ENCODE measurements around the gene RELT. TPM values are rescaled to one million over a fixed set of nuclear protein-coding genes. Genes with fewer than 3 reads are reported as not detected.

The RELT gene
- total and polyA plus RNA-seq, 2 of the 13 experiments (the other 11 are each of a cell fraction or from before 2014, with no cell fraction given) = 2.5 to 4.7 TPM

GRCh38 chr11:73388265-73389133, 12.3 kb downstream of the RELT start:
- no TSS peak for BruUV-seq (replicated peaks)
- ChIA-PET CTCF (ENCODE audit: low intra/inter-chr PET ratio, low total read pairs) (no interaction called here), POLR2A (no interaction called here)
- Histone ChIP-seq H3K27ac (ENCODE audit: extremely low read length, insufficient read depth, low read length) (no peak overlapping the region), H3K9me3 (ENCODE audit: low read length) (no peaks in the 10 kb centered on the region), H4K20me1 (ENCODE audit: insufficient read depth, low read length) (no peaks in the 10 kb centered on the region), H3K4me3 (replicated peaks in 1 of 3; ENCODE audit: insufficient read depth in 1 of 3, low read depth in 2 of 3, low read length in 3 of 3) (no peak overlapping the region), H3K79me2 (ENCODE audit: insufficient read depth, low read length) (peaks cover 8% of the 10 kb centered on the region), H3K4me1 (ENCODE audit: insufficient read depth, low read length) (peaks cover 16% of the 10 kb centered on the region), H3K27me3 (ENCODE audit: control insufficient read depth in 1 of 2, insufficient read depth in 2 of 2, low read length in 2 of 2) (no peaks in the 10 kb centered on the region), H3K36me3 (replicated peaks in 1 of 2; ENCODE audit: control insufficient read depth in 1 of 2, insufficient read depth in 2 of 2, low read length in 2 of 2) (peaks cover 0 to 8% of the 10 kb centered on the region in 2 experiments; a peak in 1 of 5 replicates), H3K4me2 (ENCODE audit: low read depth, low read length) (no peak overlapping the region), H2AFZ (ENCODE audit: low read length) (no peak overlapping the region), H3K9ac (ENCODE audit: insufficient read depth, low read depth, low read length) (no peak overlapping the region)
- in situ Hi-C loops (cut with HindIII; ENCODE audit: extremely low pct_ligation_motif_present, low pct_unique_long_range_greater_than_20kb) = no loop called here
- ATAC-seq (no peak), FAIRE-seq (no peak), DNase-seq (ENCODE audit: low spot score) (no peak)
- 96% methylated on average over 14 of the region's 23 CpGs for WGBS (ENCODE audit: low lambda C conversion rate)
- intact Hi-C loops (cut with micrococcal nuclease; ENCODE audit: unreplicated experiment) = no loop called here
- no peak for TF ChIP-seq PPARG (CRISPR knock-in tag; conservative IDR thresholded peaks at IDR 0.05)
- TF ChIP-seq KMT2A (CRISPR knock-in tag; IDR thresholded peaks at IDR 0.05) = no peak
- TF ChIP-seq HNRNPH1 (optimal IDR thresholded peaks at IDR 0.05; ENCODE audit: low read depth, low read length) = no peak
- no peak for TF ChIP-seq ZNF691 (CRISPR knock-in tag; IDR thresholded peaks at IDR 0.05; ENCODE audit: borderline replicate concordance, low read depth)
- TF ChIP-seq U2AF2 (IDR thresholded peaks at IDR 0.05; ENCODE audit: low read depth, low read length) = no peak
- no peak for TF ChIP-seq MLX (CRISPR knock-in tag; IDR thresholded peaks at IDR 0.05)
- TF ChIP-seq SMARCC2 (IDR thresholded peaks at IDR 0.05) = no peak
- TF ChIP-seq, protein P1, sequence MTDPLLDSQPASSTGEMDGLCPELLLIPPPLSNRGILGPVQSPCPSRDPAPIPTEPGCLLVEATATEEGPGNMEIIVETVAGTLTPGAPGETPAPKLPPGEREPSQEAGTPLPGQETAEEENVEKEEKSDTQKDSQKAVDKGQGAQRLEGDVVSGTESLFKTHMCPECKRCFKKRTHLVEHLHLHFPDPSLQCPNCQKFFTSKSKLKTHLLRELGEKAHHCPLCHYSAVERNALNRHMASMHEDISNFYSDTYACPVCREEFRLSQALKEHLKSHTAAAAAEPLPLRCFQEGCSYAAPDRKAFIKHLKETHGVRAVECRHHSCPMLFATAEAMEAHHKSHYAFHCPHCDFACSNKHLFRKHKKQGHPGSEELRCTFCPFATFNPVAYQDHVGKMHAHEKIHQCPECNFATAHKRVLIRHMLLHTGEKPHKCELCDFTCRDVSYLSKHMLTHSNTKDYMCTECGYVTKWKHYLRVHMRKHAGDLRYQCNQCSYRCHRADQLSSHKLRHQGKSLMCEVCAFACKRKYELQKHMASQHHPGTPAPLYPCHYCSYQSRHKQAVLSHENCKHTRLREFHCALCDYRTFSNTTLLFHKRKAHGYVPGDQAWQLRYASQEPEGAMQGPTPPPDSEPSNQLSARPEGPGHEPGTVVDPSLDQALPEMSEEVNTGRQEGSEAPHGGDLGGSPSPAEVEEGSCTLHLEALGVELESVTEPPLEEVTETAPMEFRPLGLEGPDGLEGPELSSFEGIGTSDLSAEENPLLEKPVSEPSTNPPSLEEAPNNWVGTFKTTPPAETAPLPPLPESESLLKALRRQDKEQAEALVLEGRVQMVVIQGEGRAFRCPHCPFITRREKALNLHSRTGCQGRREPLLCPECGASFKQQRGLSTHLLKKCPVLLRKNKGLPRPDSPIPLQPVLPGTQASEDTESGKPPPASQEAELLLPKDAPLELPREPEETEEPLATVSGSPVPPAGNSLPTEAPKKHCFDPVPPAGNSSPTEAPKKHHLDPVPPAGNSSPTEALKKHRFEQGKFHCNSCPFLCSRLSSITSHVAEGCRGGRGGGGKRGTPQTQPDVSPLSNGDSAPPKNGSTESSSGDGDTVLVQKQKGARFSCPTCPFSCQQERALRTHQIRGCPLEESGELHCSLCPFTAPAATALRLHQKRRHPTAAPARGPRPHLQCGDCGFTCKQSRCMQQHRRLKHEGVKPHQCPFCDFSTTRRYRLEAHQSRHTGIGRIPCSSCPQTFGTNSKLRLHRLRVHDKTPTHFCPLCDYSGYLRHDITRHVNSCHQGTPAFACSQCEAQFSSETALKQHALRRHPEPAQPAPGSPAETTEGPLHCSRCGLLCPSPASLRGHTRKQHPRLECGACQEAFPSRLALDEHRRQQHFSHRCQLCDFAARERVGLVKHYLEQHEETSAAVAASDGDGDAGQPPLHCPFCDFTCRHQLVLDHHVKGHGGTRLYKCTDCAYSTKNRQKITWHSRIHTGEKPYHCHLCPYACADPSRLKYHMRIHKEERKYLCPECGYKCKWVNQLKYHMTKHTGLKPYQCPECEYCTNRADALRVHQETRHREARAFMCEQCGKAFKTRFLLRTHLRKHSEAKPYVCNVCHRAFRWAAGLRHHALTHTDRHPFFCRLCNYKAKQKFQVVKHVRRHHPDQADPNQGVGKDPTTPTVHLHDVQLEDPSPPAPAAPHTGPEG (CRISPR knock-in tag; IDR thresholded peaks at IDR 0.05) = no peak
- TF ChIP-seq SETDB1 (CRISPR knock-in tag; IDR thresholded peaks at IDR 0.05; ENCODE audit: borderline replicate concordance) = no peak
- TF ChIP-seq LBX2 (CRISPR knock-in tag; IDR thresholded peaks at IDR 0.05; ENCODE audit: borderline replicate concordance) = no peak
- TF ChIP-seq, protein P2, sequence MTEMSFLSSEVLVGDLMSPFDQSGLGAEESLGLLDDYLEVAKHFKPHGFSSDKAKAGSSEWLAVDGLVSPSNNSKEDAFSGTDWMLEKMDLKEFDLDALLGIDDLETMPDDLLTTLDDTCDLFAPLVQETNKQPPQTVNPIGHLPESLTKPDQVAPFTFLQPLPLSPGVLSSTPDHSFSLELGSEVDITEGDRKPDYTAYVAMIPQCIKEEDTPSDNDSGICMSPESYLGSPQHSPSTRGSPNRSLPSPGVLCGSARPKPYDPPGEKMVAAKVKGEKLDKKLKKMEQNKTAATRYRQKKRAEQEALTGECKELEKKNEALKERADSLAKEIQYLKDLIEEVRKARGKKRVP (CRISPR knock-in tag; IDR thresholded peaks at IDR 0.05) = no peak
- no peak for TF ChIP-seq IRF9 (CRISPR knock-in tag; IDR thresholded peaks at IDR 0.05; ENCODE audit: borderline replicate concordance)
- TF ChIP-seq KLF15 (CRISPR knock-in tag; IDR thresholded peaks at IDR 0.05; ENCODE audit: borderline replicate concordance) = no peak
